ENCODE results near the gene TTLL5. TPM values are rescaled to one million over a fixed set of nuclear protein-coding genes. Genes with fewer than 3 reads are reported as not detected.

The TTLL5 gene
- total RNA-seq, 1 experiment from 2014 or later: 34.7 TPM

DNA sequence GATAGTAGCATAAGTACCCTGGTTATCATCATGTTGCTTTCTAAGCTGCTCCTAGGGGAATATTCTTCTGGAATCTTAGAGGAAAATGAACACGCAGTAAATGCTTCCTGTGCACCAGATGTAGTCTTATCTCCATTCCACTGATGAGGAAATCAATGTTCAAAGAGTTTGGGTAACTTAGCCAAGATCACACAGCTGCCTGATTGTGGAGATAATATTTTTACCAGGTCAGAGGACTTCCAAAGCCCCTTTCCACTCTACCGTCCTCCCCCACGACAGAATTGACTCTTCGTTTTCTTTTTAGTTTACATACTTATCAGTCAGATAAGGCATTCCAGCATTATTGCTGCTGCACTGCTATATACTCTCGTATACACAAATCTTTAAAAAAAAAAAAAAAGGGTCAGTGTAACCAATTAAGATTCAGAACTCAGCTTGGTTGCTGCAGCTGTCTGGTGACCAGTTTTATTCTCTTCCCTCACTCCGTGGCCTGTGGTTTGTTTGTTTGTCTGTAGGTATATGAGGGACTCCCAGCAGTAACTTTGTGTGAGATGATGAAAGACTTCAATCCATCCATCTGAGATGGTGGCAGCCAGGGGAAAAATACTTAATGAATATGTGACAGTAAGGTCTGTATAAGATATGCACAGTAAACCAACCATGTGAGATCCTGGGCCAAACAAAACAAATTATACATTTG, 210.3 kb downstream of the TTLL5 start:
- Histone ChIP-seq H3K9me3 (ENCODE audit: low read length) (no peaks in the 10 kb centered on the region), H2AFZ (ENCODE audit: low read length) (no peak overlapping the region), H3K27ac (ENCODE audit: low read length) (no peak overlapping the region), H3K9ac (ENCODE audit: low read length) (no peak overlapping the region), H3K9me2 (replicated peaks; ENCODE audit: low read length) (no peaks in the 10 kb centered on the region), H3K4me2 (ENCODE audit: low read length) (no peak overlapping the region), H3K4me3 (ENCODE audit: low read length) (no peak overlapping the region), H3K4me1 (ENCODE audit: insufficient read depth, low read length) (peaks cover 38% of the 10 kb centered on the region), H3K36me3 (ENCODE audit: low read depth, low read length) (no peaks in the 10 kb centered on the region), H3K27me3 (ENCODE audit: low read length) (no peaks in the 10 kb centered on the region), H3K79me2 (ENCODE audit: low read length) (no peaks in the 10 kb centered on the region), H3F3A (ENCODE audit: low read length, unreplicated experiment) (peaks cover 5% of the 10 kb centered on the region), H4K20me1 (ENCODE audit: low read length) (no peaks in the 10 kb centered on the region)
- BruUV-seq (replicated peaks): no TSS peak
- intact Hi-C loops (cut with micrococcal nuclease): no loop called here
- POLR2A ChIA-PET (ENCODE audit: unreplicated experiment): no interaction called here
- ATAC-seq: no peak
- no peak for TF ChIP-seq EZH2phosphoT487 (IDR thresholded peaks at IDR 0.05; ENCODE audit: borderline replicate concordance, low read length)
- TF ChIP-seq, protein P1, sequence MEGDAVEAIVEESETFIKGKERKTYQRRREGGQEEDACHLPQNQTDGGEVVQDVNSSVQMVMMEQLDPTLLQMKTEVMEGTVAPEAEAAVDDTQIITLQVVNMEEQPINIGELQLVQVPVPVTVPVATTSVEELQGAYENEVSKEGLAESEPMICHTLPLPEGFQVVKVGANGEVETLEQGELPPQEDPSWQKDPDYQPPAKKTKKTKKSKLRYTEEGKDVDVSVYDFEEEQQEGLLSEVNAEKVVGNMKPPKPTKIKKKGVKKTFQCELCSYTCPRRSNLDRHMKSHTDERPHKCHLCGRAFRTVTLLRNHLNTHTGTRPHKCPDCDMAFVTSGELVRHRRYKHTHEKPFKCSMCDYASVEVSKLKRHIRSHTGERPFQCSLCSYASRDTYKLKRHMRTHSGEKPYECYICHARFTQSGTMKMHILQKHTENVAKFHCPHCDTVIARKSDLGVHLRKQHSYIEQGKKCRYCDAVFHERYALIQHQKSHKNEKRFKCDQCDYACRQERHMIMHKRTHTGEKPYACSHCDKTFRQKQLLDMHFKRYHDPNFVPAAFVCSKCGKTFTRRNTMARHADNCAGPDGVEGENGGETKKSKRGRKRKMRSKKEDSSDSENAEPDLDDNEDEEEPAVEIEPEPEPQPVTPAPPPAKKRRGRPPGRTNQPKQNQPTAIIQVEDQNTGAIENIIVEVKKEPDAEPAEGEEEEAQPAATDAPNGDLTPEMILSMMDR (conservative IDR thresholded peaks at IDR 0.05; ENCODE audit: low read depth, low read length): no peak
- CTCF ChIA-PET: no interaction called here
- no peak for DNase-seq

DNA sequence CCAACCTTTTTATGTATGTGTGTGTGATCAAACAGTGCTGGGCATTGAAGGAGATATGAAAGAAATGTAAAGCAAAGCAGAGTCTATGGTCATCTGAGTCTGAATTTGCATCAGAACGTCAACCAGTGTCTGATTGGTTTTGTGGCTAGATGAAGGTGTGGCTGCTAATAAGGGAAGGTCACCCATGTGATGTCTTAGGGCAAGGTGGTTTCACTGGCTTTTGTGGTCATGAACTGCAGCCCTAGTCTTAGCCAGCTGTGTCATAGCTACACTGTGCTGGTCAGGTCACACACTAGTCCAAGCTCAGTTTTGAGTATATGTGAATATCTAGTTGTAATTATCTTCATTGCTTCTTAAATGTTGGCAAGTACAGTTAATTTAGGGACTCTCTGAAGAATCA, 214.9 kb downstream of the TTLL5 start:
- H3K27me3 ChIP-seq (ENCODE audit: low read length): no peaks in the 10 kb centered on the region
- H3K9ac ChIP-seq (ENCODE audit: low read length): peak overlapping the region; percentile 72; the same call in 1 of the 2 replicates
- intact Hi-C loops (cut with micrococcal nuclease): loop anchor here (5.0 kb wide), 1 partner anchor 169 kb away; no protein-coding TSS in a partner anchor
- H3K9me3 ChIP-seq (ENCODE audit: low read length): no peaks in the 10 kb centered on the region
- no peaks in the 10 kb centered on the region for H3K9me2 ChIP-seq (replicated peaks; ENCODE audit: low read length)
- peak overlapping the region; percentile 96 for H3K27ac ChIP-seq (ENCODE audit: low read length)
- H3K4me1 ChIP-seq (ENCODE audit: insufficient read depth, low read length): peaks cover 43% of the 10 kb centered on the region
- ATAC-seq (no peak), DNase-seq (no peak)
- no TSS peak for BruUV-seq (replicated peaks)
- no peaks in the 10 kb centered on the region for H4K20me1 ChIP-seq (ENCODE audit: low read length)
- no peak overlapping the region for H2AFZ ChIP-seq (ENCODE audit: low read length)
- peaks cover 3% of the 10 kb centered on the region for H3F3A ChIP-seq (ENCODE audit: low read length, unreplicated experiment)
- ChIA-PET POLR2A (ENCODE audit: unreplicated experiment) (no interaction called here), CTCF (no interaction called here)
- no peak overlapping the region for H3K4me3 ChIP-seq (ENCODE audit: low read length)
- H3K4me2 ChIP-seq (ENCODE audit: low read length): no peak overlapping the region
- TF ChIP-seq EZH2phosphoT487 (IDR thresholded peaks at IDR 0.05; ENCODE audit: borderline replicate concordance, low read length) (no peak), EZH2 (IDR thresholded peaks at IDR 0.05; ENCODE audit: low read length, unreplicated experiment) (no peak)
- TF ChIP-seq, protein P1 (conservative IDR thresholded peaks at IDR 0.05; ENCODE audit: low read depth, low read length): no peak
- H3K36me3 ChIP-seq (ENCODE audit: low read depth, low read length): no peaks in the 10 kb centered on the region
- no peaks in the 10 kb centered on the region for H3K79me2 ChIP-seq (ENCODE audit: low read length)

DNA sequence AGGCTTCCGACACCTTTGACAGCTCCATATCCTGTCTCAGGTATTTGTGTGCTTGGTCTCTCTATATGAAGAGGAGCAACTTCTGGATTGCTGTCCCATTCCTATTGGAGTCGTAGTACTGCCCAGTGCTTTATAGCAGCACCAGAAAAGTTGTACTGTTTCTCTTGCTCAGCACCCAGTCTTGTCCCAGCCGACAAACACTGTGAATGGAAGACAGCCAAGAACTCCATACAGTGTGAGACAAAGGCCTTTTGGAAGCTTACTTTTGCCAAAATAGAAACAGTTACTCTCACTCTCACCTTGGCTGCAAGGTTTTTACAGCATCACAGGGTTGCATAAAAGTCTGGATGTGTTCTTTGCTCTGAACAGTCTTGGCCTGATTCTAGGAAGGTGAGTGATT, 215.5 kb downstream of the TTLL5 start:
- Histone ChIP-seq H3K9me3 (ENCODE audit: low read length) (no peaks in the 10 kb centered on the region), H3K9me2 (replicated peaks; ENCODE audit: low read length) (no peaks in the 10 kb centered on the region), H3K4me3 (ENCODE audit: low read length) (no peak overlapping the region), H3K27ac (ENCODE audit: low read length) (peak overlapping the region; percentile 96), H2AFZ (ENCODE audit: low read length) (no peak overlapping the region), H3K4me2 (ENCODE audit: low read length) (peak overlapping the region; percentile 20), H4K20me1 (ENCODE audit: low read length) (no peaks in the 10 kb centered on the region), H3K36me3 (ENCODE audit: low read depth, low read length) (no peaks in the 10 kb centered on the region), H3K9ac (ENCODE audit: low read length) (peak overlapping the region; percentile 72), H3F3A (ENCODE audit: low read length, unreplicated experiment) (peaks cover 3% of the 10 kb centered on the region), H3K79me2 (ENCODE audit: low read length) (no peaks in the 10 kb centered on the region), H3K27me3 (ENCODE audit: low read length) (no peaks in the 10 kb centered on the region), H3K4me1 (ENCODE audit: insufficient read depth, low read length) (peaks cover 43% of the 10 kb centered on the region)
- TF ChIP-seq, protein P1 (conservative IDR thresholded peaks at IDR 0.05; ENCODE audit: low read depth, low read length): no peak
- TF ChIP-seq EZH2 (IDR thresholded peaks at IDR 0.05; ENCODE audit: low read length, unreplicated experiment): no peak
- TF ChIP-seq EZH2phosphoT487 (IDR thresholded peaks at IDR 0.05; ENCODE audit: borderline replicate concordance, low read length): no peak
- ATAC-seq: no peak
- no peak for DNase-seq
- POLR2A ChIA-PET (ENCODE audit: unreplicated experiment): no interaction called here
- intact Hi-C loops (cut with micrococcal nuclease): loop anchor here (5.0 kb wide), 1 partner anchor 169 kb away; no protein-coding TSS in a partner anchor
- no TSS peak for BruUV-seq (replicated peaks)
- CTCF ChIA-PET: no interaction called here

Measured in PC-3 (cell line).